ENCODE results near the gene AGBL1. TPM values are rescaled to one million over a fixed set of nuclear protein-coding genes. Genes with fewer than 3 reads are reported as not detected.

Gene AGBL1
- total and polyA plus RNA-seq, 9 donors = under 0.01 to 0.02 TPM; not detected in 7

GRCh38 chr15:86850939-86851338 is 771.3 kb downstream of the AGBL1 start:
- Histone ChIP-seq H3K27ac (no peak overlapping the region), H3K9me3 (no peaks in the 10 kb centered on the region), H3K4me1 (ENCODE audit: insufficient read depth) (no peaks in the 10 kb centered on the region), H3K36me3 (no peaks in the 10 kb centered on the region), H3K4me3 (no peak overlapping the region), H3K27me3 (no peaks in the 10 kb centered on the region)
- no peak for TF ChIP-seq EP300 (IDR thresholded peaks at IDR 0.05)
- TF ChIP-seq POLR2A (IDR thresholded peaks at IDR 0.05) = no peak
- no peak for TF ChIP-seq CTCF (IDR thresholded peaks at IDR 0.05)
- intact Hi-C loops (cut with DNase I) = no loop called here
- WGBS, 3 donors = 69 to 78% (median 71%) methylated on average over 1 of the region's 1 CpG
- no peak for DNase-seq

- WGBS, 3 donors = 56 to 65% (median 63%) methylated on average over 2 of the region's 2 CpGs
- H3K27me3 ChIP-seq = no peaks in the 10 kb centered on the region
- no peak overlapping the region for H3K4me3 ChIP-seq
- no peak overlapping the region for H3K27ac ChIP-seq
- no peaks in the 10 kb centered on the region for H3K36me3 ChIP-seq
- no peak for DNase-seq
- no peak for TF ChIP-seq POLR2A (IDR thresholded peaks at IDR 0.05)
- no peak for TF ChIP-seq CTCF (IDR thresholded peaks at IDR 0.05)
- TF ChIP-seq EP300 (IDR thresholded peaks at IDR 0.05) = no peak
- no peaks in the 10 kb centered on the region for H3K9me3 ChIP-seq
- no peaks in the 10 kb centered on the region for H3K4me1 ChIP-seq (ENCODE audit: insufficient read depth)
- intact Hi-C loops (cut with DNase I) = no loop called here
Observed at GRCh38 chr15:86852741-86853140, 773.1 kb downstream of the AGBL1 start.

GRCh38 chr15:86854176-86854575 is 774.5 kb downstream of the AGBL1 start:
- 75 to 95% (median 80%) methylated on average over 1 of the region's 1 CpG for WGBS, 3 donors
- intact Hi-C loops (cut with DNase I) = no loop called here
- no peak for DNase-seq
- Histone ChIP-seq H3K4me3 (no peak overlapping the region), H3K27ac (no peak overlapping the region), H3K27me3 (no peaks in the 10 kb centered on the region), H3K9me3 (no peaks in the 10 kb centered on the region), H3K36me3 (no peaks in the 10 kb centered on the region), H3K4me1 (ENCODE audit: insufficient read depth) (no peaks in the 10 kb centered on the region)
- TF ChIP-seq EP300 (IDR thresholded peaks at IDR 0.05) = no peak
- no peak for TF ChIP-seq CTCF (IDR thresholded peaks at IDR 0.05)
- no peak for TF ChIP-seq POLR2A (IDR thresholded peaks at IDR 0.05)

GRCh38 chr15:86855307-86856291 is 775.9 kb downstream of the AGBL1 start:
- WGBS, 3 donors = 31 to 37% (median 32%) methylated on average over 8 of the region's 8 CpGs
- Histone ChIP-seq H3K4me3 (no peak overlapping the region), H3K27me3 (no peaks in the 10 kb centered on the region), H3K9me3 (no peaks in the 10 kb centered on the region), H3K4me1 (ENCODE audit: insufficient read depth) (no peaks in the 10 kb centered on the region), H3K36me3 (no peaks in the 10 kb centered on the region), H3K27ac (no peak overlapping the region)
- no peak for TF ChIP-seq EP300 (IDR thresholded peaks at IDR 0.05)
- TF ChIP-seq POLR2A (IDR thresholded peaks at IDR 0.05) = no peak
- TF ChIP-seq CTCF (IDR thresholded peaks at IDR 0.05) = no peak
- intact Hi-C loops (cut with DNase I) = no loop called here
- DNase-seq = no peak
